K562 (cell line): ENCODE measurements around the gene CLTA. TPM values are rescaled to one million over a fixed set of nuclear protein-coding genes. Genes with fewer than 3 reads are reported as not detected.

Source experiments
- ATAC-seq: fragments of 200-7000 bp; cut with Tn5 transposase; 3 replicates; pipeline ENCODE4 v1.9.1; 2020; ENCODE audit warnings: moderate library complexity
- BruUV-seq: library from RNA; stranded (reverse); fragments of 400-500 nt; replicated peaks from 2 replicates; lab custom pipeline; 2021; lab: Mats Ljungman, UMichigan
- CTCF ChIA-PET: fragments of 300-600 bp; formaldehyde crosslinking; extraction: SDS; loops from one replicate; lab custom pipeline; 2021; ENCODE audit warnings: low intra/inter-chr PET ratio; lab: Yijun Ruan, JAX
- POLR2A ChIA-PET: fragments of 300-600, 350-650 bp; sonication (Branson Sonifier 250); formaldehyde crosslinking; extraction: SDS; loops from one replicate; lab custom pipeline; 2021; ENCODE audit warnings: antibody characterized with exemption, inconsistent platforms; lab: Yijun Ruan, JAX
- DNase-seq, 4 experiments: peaks; one replicate each; pipeline versions ENCODE4 v3.0.0 to v3.0.0-alpha.2; 2011 to 2018; ENCODE audit warnings: low spot score in 3 of 4, mixed read lengths in 3 of 4; ENCODE audit errors: extremely low read depth in 1 of 4
- FAIRE-seq: peaks from 2 replicates; lab custom pipeline; 2011; peaks lifted over from hg19 to GRCh38; lab: Jason Lieb, UNC
- H2AFZ ChIP-seq: 2 replicates; pipeline ENCODE4 v1.6.0; 2011; ENCODE audit warnings: low read depth, low read length, control low read depth, inconsistent platforms
- H3K27ac ChIP-seq: fragments of 200-600 bp; 3 replicates; pipeline ENCODE4 v1.8.0; 2011; ENCODE audit warnings: low read depth, mild to moderate bottlenecking, control low read depth, inconsistent platforms, low read length, moderate library complexity, mixed read lengths; ENCODE audit errors: extremely low read depth
- H3K27me3 ChIP-seq, 2 experiments: fragments of 300-600 bp in 1 of 2; 2 replicates in 1 of 2; 3 replicates in 1 of 2; pipeline versions ENCODE4 v1.6.0 to v1.8.0; 2011; ENCODE audit warnings: inconsistent platforms in 2 of 2, low read length in 2 of 2, mild to moderate bottlenecking in 1 of 2, mixed read lengths in 1 of 2, moderate library complexity in 1 of 2; ENCODE audit not compliant: control insufficient read depth in 2 of 2, insufficient read depth in 2 of 2
- H3K36me3 ChIP-seq: fragments of 300-600 bp; 3 replicates; pipeline ENCODE4 v1.8.0; 2011; ENCODE audit warnings: mild to moderate bottlenecking, low read length, inconsistent platforms; ENCODE audit not compliant: control insufficient read depth, insufficient read depth
- H3K4me1 ChIP-seq, 2 experiments: fragments of 200-600 bp in 1 of 2; replicated peaks in 1 of 2; 2 replicates in 1 of 2; 3 replicates in 1 of 2; pipeline versions ENCODE4 v1.5.1 to v1.8.0; 2011; ENCODE audit warnings: inconsistent platforms in 2 of 2, low read length in 2 of 2, mild to moderate bottlenecking in 1 of 2, mixed read lengths in 1 of 2, moderate library complexity in 1 of 2; ENCODE audit not compliant: control insufficient read depth in 2 of 2, insufficient read depth in 2 of 2
- H3K4me2 ChIP-seq: 2 replicates; pipeline ENCODE4 v1.6.1; 2011; ENCODE audit warnings: low read length, control low read depth, inconsistent platforms, mixed read lengths; ENCODE audit not compliant: insufficient read depth
- H3K4me3 ChIP-seq: fragments of 200-600 bp; sonication (generic), shearing (Covaris generic); 2 replicates; pipeline ENCODE4 v1.5.1; 2016; ENCODE audit warnings: control low read depth, inconsistent platforms
- H3K79me2 ChIP-seq: fragments of 200-600 bp; 3 replicates; pipeline ENCODE4 v1.8.0; 2011; ENCODE audit warnings: low read length, inconsistent platforms; ENCODE audit not compliant: control insufficient read depth, insufficient read depth
- H3K9ac ChIP-seq, 2 experiments: 2 replicates each; pipeline versions ENCODE4 v1.6.0 to v1.6.1; 2011; ENCODE audit warnings: low read depth in 2 of 2, low read length in 2 of 2, control low read depth in 1 of 2, inconsistent platforms in 1 of 2, mild to moderate bottlenecking in 1 of 2, mixed read lengths in 1 of 2; ENCODE audit not compliant: insufficient read depth in 1 of 2
- H3K9me1 ChIP-seq: one replicate; pipeline ENCODE4 v1.6.0; 2011; ENCODE audit warnings: inconsistent platforms, mild to moderate bottlenecking, low read length, moderate library complexity; ENCODE audit not compliant: control insufficient read depth, insufficient read depth
- H3K9me3 ChIP-seq: replicated peaks from 2 replicates; pipeline ENCODE4 v1.5.1; 2011; ENCODE audit warnings: low read depth, low read length, inconsistent platforms; ENCODE audit not compliant: control insufficient read depth, insufficient read depth
- H4K20me1 ChIP-seq: replicated peaks from 2 replicates; pipeline ENCODE4 v1.6.1; 2011; ENCODE audit warnings: low read length, inconsistent platforms, mixed read lengths; ENCODE audit not compliant: control insufficient read depth, insufficient read depth
- ARID1B ChIP-seq: fragments of 450-650 bp; IDR thresholded peaks from 2 replicates; pipeline ENCODE4 v1.6.1; 2016; ENCODE audit warnings: antibody characterized with exemption, mild to moderate bottlenecking, inconsistent platforms
- BRD9 ChIP-seq: fragments of 450-650 bp; IDR thresholded peaks from 2 replicates; pipeline ENCODE4 v1.6.1; 2018; ENCODE audit warnings: low read depth; ENCODE audit not compliant: partially characterized antibody
- CTBP1 ChIP-seq: fragments of 450-650 bp; IDR thresholded peaks from 2 replicates; pipeline ENCODE4 v1.6.1; 2016; ENCODE audit warnings: borderline replicate concordance
- GABPB1 ChIP-seq: sonication (generic); formaldehyde crosslinking; IDR thresholded peaks from 2 replicates; pipeline ENCODE4 v1.8.0; 2022; ENCODE audit warnings: mild to moderate bottlenecking, missing genetic modification reagents
- HDGF ChIP-seq: fragments of 450-650 bp; IDR thresholded peaks from 2 replicates; pipeline ENCODE4 v1.6.1; 2016
- POLR2B ChIP-seq: fragments of 450-650 bp; IDR thresholded peaks from 2 replicates; pipeline ENCODE4 v1.6.1; 2018; ENCODE audit warnings: low read depth; ENCODE audit not compliant: partially characterized antibody
- POU5F1 ChIP-seq: fragments of 150-350 bp; IDR thresholded peaks from 2 replicates; pipeline ENCODE4 v1.6.1; 2014; ENCODE audit warnings: borderline replicate concordance, low read length, low read depth, mild to moderate bottlenecking; ENCODE audit not compliant: partially characterized antibody
- RNF2 ChIP-seq: sonication (generic); IDR thresholded peaks from 2 replicates; pipeline ENCODE4 v1.6.1; 2016
- SOX6 ChIP-seq: fragments of 450-650 bp; IDR thresholded peaks from 2 replicates; pipeline ENCODE4 v1.6.1; 2014; ENCODE audit warnings: mild to moderate bottlenecking
- ZBTB43 ChIP-seq: sonication (generic); formaldehyde crosslinking; IDR thresholded peaks from 2 replicates; pipeline ENCODE4 v1.8.0; 2023; ENCODE audit warnings: mild to moderate bottlenecking, missing genetic modification reagents
- WGBS: fragments of 100-300 bp; shearing (Covaris generic); methylation state at CpG from one replicate; pipeline ENCODE4 v1.1.6; 2016; ENCODE audit warnings: low coverage, mixed read lengths; ENCODE audit not compliant: insufficient coverage; ENCODE audit errors: missing lambda C conversion rate; 5-methylcytosine and 5-hydroxymethylcytosine counted together
- in situ Hi-C: fragments of 300-500 bp; cut with MboI; formaldehyde crosslinking; loops from 4 replicates; pipeline ENCODE4 v1.15.0; 2018; ENCODE audit warnings: inconsistent platforms, mixed read lengths
- intact Hi-C: fragments of 100-400 bp; cut with micrococcal nuclease; formaldehyde crosslinking; loops from 2 replicates; pipeline ENCODE4 v1.14.2; 2022
- polyA plus RNA-seq, 8 experiments: library from polyadenylated mRNA; depleted of rRNA in 4 of 8; stranded (reverse) in 5 of 8; unstranded in 3 of 8; fragments of >200 nt; fragmentation: Nextera tagmentation in 2 of 8; fragmentation: Illumina TruSeq in 1 of 8; extraction: Ambion mirVana in 2 of 8; extraction: Trizol in 1 of 8; gene quantifications; 2 replicates each; pipeline versions ENCODE4 v1.2.1 to v1.2.3, GENCODE V29; 2011 to 2014; ENCODE audit warnings: inconsistent platforms in 1 of 8, missing spikeins in 1 of 8
- total RNA-seq, 7 experiments: library from RNA; depleted of rRNA in 6 of 7; stranded (reverse); fragments of >200 nt in 6 of 7; fragmentation: Illumina TruSeq in 2 of 7; extraction: Trizol in 2 of 7; gene quantifications; 2 replicates each; pipeline versions ENCODE4 v1.2.1 to v1.2.3, GENCODE V29; 2011 to 2021; ENCODE audit warnings: low replicate concordance in 1 of 7
- TF ChIP-seq, protein P1 (sequence below): fragments of 250-450 bp; sonication (Bioruptor Pico); IDR thresholded peaks from 2 replicates; pipeline ENCODE4 v1.8.0; 2022; ENCODE audit warnings: moderate library complexity, mild to moderate bottlenecking, inconsistent platforms

Gene CLTA
- total and polyA plus RNA-seq, 9 of the 15 experiments (the other 6 are each of a cell fraction or from before 2014, with no cell fraction given), result 37.8 to 219 (median 144) TPM

DNA sequence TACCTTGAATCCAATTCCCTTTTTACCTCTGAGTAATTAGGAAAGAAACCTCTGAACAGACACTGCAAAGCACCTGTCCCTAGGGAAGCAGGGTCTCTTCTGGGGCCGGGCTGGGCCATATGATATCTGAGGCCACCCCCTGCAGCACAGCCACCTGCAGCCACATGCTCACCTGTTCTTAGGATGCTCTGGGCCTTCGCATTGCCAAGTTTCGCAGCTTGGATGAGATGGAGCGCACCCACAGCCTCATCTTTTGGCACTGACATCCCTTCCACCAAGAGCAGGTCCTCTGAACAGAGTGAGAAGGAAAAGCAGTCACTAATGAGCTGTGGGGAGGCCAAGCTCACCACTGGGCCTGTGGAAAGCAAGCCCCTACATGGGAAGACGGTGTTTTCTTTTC lies 27.3 kb downstream of the CLTA start:
- FAIRE-seq, result no peak

GRCh38 chr9:36218411-36218901 lies 27.7 kb downstream of the CLTA start:
- TF ChIP-seq, protein P1, sequence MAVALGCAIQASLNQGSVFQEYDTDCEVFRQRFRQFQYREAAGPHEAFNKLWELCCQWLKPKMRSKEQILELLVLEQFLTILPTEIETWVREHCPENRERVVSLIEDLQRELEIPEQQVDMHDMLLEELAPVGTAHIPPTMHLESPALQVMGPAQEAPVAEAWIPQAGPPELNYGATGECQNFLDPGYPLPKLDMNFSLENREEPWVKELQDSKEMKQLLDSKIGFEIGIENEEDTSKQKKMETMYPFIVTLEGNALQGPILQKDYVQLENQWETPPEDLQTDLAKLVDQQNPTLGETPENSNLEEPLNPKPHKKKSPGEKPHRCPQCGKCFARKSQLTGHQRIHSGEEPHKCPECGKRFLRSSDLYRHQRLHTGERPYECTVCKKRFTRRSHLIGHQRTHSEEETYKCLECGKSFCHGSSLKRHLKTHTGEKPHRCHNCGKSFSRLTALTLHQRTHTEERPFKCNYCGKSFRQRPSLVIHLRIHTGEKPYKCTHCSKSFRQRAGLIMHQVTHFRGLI, result no peak
- TF ChIP-seq ZBTB43 (CRISPR knock-in tag) (no peak), SOX6 (peak; percentile 32; the same call in 1 of the 2 replicates), POLR2B (no peak), CTBP1 (peak; percentile 9; the same call in 1 of the 2 replicates), ARID1B (no peak)
- H3K79me2 ChIP-seq, result peaks cover 3% of the 10 kb centered on the region; the same call in 1 of the 3 replicates
- no peak overlapping the region for H2AFZ ChIP-seq
- CTCF ChIA-PET, result no interaction called here
- H3K27me3 ChIP-seq, result no peaks in the 10 kb centered on the region
- in situ Hi-C loops (no loop called here), intact Hi-C loops (no loop called here)
- peaks cover 84% of the 10 kb centered on the region for H3K36me3 ChIP-seq
- FAIRE-seq (no peak), DNase-seq (peak in 1 of 4 experiments; percentile 21), ATAC-seq (no peak)
- H3K4me3 ChIP-seq, result no peak overlapping the region
- no peaks in the 10 kb centered on the region for H3K9me1 ChIP-seq
- H3K4me1 ChIP-seq, result peaks cover 11 to 28% of the 10 kb centered on the region in 2 experiments
- BruUV-seq, result no TSS peak
- H3K27ac ChIP-seq, result no peak overlapping the region
- POLR2A ChIA-PET, result interaction anchor here (0.6 to 1.2 kb wide), 5 partner anchors 11 to 174 kb away, joined by 3 to 4 read pairs (median 3); no protein-coding TSS in a partner anchor
- H3K9me3 ChIP-seq, result no peaks in the 10 kb centered on the region
- 65% methylated on average over 7 of the region's 7 CpGs for WGBS
- peak overlapping the region in 1 of 2 experiments; percentile 62; a peak in 1 of 4 replicates for H3K9ac ChIP-seq
- H3K4me2 ChIP-seq, result no peak overlapping the region
- peaks cover 6% of the 10 kb centered on the region; the same call in 1 of the 2 replicates for H4K20me1 ChIP-seq

More for the DNA sequence above, 27.3 kb downstream of the CLTA start:
- Histone ChIP-seq H3K9me1 (no peaks in the 10 kb centered on the region), H3K4me3 (no peak overlapping the region), H3K4me2 (no peak overlapping the region), H3K9ac (0 out of 4 replicates have a peak overlapping the region, but pooled peaks of 1 of the 2 experiments have one; percentile 2), H3K4me1 (peaks cover 11 to 28% of the 10 kb centered on the region in 2 experiments), H3K27me3 (no peaks in the 10 kb centered on the region), H3K9me3 (no peaks in the 10 kb centered on the region), H4K20me1 (peaks cover 6% of the 10 kb centered on the region; the same call in 1 of the 2 replicates), H3K27ac (no peak overlapping the region), H3K36me3 (peaks cover 84% of the 10 kb centered on the region), H2AFZ (no peak overlapping the region), H3K79me2 (peaks cover 3% of the 10 kb centered on the region; the same call in 1 of the 3 replicates)
- ATAC-seq (no peak), DNase-seq (no peak)
- intact Hi-C loops (no loop called here), in situ Hi-C loops (no loop called here)
- no TSS peak for BruUV-seq
- ChIA-PET POLR2A (interaction anchor here (0.6 to 1.2 kb wide), 4 partner anchors 11 to 170 kb away, joined by 3 to 4 read pairs (median 3); no protein-coding TSS in a partner anchor), CTCF (no interaction called here)
- TF ChIP-seq GABPB1 (CRISPR knock-in tag) (no peak), BRD9 (no peak), POU5F1 (no peak), RNF2 (no peak), HDGF (no peak)
- 75% methylated on average over 5 of the region's 5 CpGs for WGBS
